HG03159 (cell line): ENCODE results near the gene DUSP16.
"Not testable (repeated sequence)": the region's sequence is repeated elsewhere in the genome, so short reads cannot be mapped to it uniquely, and the experiment has no call there.

ENCODE experiments used
- ATAC-seq: cut with Tn5 transposase; IDR thresholded peaks from one replicate; pipeline ENCODE4 v1.9.1; 2021; ENCODE audit warnings: mild to moderate bottlenecking, moderate library complexity; ENCODE audit not compliant: unreplicated experiment

Gene DUSP16

DNA sequence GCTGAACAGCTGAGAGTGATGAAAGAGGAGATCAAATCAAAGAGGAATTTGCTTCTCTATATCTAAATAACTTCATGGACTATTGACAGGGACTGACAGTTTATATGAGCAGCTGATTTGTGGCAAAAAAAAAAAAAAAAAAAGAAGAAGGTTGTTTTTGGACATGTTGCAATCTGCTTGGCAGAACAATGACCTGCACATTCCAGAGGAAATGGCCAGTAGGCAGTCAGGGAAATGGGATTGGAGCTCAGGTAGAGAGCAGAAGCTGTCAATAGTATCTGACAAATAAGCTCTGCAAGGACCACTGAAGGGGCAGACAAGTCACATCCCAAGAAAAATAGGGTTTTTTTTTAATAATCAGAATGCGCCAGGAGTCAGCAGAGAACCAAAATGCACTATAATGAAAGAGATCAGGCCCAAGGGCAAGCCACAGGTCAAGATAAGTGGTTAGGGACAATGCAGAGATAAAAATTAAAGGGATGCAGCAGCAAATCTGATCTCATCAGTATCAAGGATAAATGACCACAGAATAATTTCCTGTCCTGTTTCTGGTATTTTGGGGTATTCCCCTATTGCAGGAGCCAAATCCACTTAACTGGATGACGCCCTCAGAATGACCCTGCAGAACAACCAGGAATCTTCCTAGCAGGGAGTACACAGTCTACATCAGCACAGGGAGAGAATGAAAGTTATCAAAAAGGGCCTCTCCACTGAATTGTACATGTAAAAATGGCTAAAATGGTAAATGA is 22.6 kb upstream of the DUSP16 start:
- no peak for ATAC-seq

DNA sequence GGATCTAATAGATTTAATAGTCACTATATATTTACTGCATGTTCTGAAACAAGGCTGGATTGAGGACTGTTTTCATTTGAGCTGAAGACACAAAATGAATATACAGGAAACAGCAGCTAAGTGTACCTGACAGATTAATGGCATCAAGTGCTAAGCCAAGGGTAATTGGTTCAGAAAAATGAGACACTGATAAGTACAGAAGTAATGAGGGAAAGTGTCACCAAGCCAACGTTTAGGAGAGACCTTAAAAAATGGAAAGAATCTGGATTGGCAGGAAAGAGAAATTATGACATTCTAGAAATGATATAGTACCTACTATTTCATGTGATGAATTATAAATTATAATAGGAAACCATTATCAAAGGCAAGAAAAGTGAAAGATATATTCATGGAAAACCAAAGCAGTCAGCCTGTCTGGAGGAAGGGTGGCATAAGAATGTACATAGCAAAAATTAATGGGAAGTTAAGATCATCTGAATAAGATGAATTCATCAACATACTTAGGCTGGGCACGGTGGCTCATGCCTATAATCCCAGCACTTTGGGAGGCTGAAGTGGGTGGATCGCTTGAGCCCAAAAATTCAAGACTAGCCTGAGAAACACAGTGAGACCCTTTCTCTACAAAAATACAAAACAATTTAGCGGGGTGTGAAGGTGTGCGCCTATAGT is 21.0 kb upstream of the DUSP16 start:
- no peak for ATAC-seq

DNA sequence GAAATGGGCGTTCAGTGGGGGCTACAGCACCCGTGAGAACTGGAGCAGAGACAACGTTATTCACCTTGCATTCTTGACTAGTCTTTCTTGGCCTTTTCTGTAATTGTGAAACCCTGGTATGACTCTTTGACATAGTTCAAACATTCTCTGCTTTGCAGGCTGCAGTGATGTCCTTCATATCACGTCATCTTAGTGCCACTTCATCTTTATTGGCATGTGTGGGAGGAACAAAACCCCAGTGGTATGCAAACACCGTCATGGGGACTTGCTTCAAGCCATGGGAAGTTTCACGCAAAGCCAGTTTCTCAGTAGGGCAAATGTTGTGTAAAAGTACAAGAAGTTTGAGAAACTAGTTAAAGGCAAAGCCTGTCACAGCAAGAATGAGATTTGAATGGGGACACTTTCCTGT is 20.2 kb upstream of the DUSP16 start:
- ATAC-seq = peak; percentile 87

DNA sequence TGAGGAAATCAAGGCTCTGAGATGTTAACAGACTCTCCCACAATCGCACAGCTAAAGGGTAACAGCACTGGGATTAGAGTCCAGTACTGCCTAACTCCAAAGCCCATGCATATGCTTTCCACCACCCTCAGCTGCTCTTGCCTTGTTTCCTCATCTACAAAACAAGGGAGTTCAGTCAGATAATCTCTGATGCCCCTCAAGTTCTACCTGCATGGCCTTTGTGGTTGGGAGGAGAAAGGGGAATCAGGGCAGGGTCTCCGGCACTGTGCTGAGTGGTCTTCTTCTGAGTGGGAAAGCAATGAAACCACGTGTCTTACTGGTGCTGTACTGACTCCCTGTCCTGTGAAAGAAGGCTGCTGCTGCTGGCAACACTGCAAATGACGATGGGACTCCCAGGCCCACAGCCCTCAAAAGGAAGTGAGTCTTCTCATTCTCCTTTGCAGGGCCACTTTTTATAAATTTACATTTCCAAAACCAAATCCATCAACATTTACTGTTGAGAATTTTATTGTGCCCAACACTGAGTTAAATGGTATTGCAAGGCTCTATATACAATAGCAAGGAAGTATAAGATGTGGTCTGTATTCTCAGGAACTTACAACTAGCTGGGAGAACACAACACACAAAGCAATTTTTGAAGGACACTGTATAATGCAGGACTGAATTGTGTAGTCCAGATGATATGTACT is 19.7 kb upstream of the DUSP16 start:
- ATAC-seq = peak; percentile 41

DNA sequence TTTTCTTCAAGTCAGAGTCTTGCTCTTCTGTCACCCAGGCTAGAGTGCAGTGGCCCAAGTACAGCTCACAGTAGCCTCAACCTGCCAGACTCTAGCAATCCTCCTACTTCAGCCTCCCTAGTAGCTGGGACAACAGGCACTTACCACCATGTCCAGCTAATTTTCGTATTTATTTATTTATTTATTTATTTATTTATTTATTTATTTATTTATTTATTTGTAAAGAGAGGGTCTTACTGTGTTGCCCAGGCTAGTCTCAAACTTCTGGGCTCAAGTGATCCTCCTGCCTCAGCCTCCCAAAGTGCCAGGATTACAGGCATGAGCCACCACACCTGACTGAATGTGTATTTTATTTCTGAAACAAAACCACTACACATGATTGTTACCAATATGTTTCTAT is 18.1 kb upstream of the DUSP16 start:
- ATAC-seq = not testable (repeated sequence)

DNA sequence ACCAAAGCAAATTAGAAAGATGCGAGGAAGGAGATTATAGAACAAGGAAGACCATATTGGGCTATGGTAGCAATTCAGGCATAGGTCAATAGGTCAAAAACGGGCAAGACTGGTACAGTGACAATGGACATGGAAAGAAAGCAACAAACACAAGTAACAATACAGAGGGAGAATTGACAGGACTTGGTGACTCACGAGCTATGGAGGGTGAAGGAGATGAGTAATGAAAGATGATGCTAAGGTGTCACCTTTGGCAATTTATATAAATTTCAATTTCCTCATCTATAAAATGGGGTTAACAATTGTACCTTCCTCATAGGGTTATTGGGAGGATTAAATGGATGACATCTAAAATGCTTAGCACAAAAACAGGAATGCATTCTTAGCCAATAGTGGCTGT is 15.1 kb upstream of the DUSP16 start:
- ATAC-seq = no peak

DNA sequence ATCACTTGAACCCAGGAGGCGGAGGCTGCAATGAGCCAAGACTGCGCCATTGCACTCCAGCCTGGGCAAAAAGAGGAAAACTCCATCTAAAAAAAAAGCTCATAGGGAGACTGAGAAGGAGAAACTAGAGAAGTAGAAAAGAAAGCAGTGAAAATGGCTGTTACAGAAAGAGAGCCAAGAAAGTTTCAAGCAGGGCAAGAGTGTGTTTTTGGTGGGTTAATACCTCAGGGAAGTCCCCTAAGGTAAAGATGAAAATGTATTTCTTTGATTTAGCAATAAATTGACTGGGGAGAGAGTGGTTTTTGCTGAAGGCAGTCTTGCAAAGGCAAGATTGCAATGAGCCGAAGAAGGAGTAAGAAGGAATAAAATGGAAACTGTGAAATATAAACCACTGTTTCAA is 10.0 kb upstream of the DUSP16 start:
- ATAC-seq = no peak

DNA sequence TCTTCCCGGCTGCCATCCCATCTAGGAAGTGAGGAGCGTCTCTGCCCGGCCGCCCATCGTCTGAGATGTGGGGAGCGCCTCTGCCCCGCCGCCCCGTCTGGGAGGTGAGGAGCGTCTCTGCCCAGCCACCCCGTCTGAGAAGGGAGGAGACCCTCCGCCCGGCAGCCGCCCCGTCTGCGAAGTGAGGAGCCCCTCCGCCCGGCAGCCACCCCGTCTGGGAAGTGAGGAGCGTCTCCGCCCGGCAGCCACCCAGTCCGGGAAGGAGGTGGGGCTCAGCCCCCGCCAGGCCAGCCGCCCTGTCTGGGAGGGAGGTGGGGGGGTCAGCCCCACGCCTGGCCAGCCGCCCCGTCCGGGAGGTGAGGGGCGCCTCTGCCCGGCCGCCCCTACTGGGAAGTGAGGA is 3.3 kb upstream of the DUSP16 start:
- not testable (repeated sequence) for ATAC-seq

DNA sequence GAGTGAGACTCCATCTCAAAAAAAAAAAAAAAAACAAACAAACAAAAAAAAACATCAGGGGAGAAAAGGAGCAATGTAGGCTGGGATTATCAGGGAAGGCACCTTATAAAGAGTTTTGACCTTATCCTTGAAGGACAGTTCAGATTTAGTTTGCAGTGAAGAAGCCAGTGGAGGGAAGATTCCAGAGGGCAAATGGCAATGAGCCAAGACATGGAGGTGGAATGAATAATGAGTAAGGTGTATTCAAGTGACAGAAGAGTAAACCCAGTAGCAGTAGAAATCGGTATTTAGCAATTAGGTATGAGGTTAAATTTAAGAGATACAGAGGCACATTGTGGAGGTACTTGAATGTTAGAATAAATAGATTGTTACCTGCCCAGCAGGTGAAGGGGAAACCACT is 2.2 kb upstream of the DUSP16 start:
- ATAC-seq = no peak

DNA sequence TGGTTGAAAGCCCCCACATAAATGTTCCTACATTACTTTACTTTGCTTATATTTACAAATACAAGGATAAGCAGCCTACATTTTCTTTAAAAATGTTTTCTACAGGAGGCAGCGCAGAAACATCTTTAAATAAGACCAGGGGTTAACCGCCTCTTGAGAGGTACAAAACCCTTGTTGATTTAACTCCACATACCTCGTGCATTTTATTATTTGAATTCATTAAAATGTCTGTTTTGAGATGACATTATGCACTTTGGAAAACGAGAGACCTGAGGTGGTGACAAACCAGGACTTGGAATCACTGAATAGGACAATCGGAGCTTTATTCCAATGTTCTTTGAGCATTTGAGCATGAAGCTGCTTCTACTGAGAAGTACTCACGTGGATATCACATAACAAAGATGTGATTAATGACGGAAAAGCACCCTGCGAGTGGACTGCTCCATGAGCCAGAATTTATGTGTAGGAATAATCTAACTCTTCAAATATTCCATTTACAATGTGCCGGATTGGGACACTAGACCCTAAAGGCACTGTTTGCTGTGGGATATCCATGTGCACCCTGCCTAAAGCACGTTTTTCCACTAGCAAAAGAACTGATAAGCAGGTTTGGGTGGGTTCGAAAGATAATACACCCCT is 746 bp upstream of the DUSP16 start:
- ATAC-seq = no peak

DNA sequence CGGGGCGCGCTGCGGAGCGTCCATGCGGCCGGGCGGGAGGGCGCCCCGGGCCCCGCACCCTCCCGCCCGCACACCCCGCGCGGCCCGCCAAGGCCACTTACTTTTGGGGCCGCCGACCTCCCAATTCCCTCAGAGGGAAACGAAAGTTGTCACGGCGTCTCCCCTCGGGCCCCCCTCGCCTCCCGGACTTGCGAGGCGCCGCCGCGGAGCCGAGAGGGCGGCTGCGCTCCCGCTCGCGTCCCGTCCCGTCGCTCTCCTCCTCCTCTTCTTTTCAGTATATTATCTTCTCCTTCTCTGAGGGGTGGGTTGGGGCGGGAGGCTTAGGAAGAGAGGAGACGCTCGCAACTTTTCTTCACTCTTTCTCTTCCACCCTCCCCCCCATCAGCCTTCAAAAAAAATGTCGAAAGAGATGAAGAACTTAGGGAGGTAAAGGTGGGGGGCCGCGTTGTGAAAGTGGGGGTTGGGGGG is 613 bp downstream of the DUSP16 start:
- no peak for ATAC-seq

DNA sequence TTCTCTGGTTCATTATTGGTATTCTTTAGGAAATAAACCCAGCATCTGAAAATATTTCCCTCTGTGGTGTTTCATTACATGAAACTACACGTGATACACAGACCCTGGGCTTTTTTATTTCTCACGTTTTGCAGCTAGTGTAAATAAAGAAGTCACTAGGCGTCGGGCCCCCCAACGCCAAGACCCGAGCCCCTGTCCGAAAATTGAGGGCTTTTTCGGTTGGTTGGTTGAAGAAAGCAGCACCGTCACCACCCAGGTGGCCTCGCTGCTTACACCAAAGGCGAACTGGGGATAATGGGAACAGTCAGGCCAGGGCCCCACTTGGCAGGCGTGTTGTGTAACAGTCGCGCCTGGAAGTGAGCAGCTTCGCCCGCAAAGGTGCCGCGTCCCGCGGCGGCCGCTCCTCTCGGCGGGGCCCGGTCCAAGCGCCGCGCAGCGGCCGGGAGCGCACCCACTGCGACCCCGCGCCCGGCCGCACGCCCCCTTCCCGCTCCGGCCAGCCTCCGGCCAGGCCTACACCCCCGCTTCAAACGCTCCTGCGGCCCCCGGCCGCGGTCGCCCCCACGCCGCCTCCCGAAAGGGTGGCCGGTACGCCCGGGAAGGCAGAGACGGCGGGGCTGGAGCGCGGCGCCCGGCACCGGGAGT is 1.2 kb downstream of the DUSP16 start:
- ATAC-seq = no peak

DNA sequence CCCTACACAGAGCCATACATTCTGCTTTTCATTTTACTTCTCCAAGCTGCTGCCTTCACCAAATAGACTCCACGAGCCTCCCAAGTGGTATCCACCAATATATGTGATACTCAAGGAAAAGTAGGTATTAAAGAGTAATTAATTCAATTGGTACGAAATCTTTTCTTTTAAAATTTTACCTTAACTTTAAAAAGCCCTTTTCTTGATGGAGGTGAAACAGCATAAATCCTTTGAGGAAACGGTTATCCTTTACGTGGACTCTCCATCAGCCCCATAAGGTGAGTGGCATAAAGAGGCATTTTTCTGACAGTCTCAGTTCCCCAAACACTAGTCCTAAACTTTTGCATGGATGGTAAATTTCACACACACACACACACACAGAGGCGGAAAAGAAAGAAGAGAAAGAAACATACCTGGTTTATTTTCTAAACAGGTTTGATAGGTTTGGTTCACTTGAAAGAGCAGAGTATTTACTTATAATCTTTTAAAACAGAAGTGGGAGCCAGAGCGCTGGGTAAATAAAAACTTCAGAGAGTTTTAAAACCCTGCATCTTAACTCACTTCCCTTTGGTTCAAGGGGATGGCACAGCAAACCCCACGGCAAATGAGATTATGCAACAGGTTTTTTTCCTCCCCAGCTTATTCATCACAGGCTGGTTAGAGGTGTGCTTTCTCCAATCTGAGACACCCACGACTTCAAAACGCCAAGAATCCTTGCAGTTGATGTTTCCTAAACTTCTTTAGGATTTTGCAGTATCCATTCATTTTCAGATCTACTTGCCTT is 1.9 kb downstream of the DUSP16 start:
- no peak for ATAC-seq

DNA sequence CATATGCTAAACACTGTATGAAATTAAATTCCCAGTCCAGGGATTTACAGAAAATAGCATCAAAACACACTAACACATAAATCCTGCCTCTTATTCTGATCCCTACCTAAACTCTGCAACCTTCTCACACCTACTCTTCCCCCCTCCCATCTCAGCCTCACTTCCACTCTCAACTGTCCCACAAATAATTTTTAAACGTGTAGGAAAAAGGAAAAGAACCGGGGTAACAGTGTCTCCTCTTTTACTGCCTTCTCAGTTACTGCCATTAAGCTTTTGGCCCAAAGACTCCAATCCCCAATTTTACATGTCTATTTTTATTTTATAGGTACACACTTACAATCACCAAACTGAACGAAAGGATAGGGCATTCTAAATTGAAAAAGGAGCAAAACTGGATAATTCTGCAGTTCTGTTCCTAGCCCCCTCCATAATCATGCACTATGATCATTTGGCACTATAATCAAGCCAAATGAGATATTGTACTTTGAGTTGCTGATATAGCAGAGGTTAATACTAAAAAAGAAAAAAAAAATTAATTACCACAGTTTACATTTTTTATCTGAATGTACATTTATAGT is 2.9 kb downstream of the DUSP16 start:
- no peak for ATAC-seq

DNA sequence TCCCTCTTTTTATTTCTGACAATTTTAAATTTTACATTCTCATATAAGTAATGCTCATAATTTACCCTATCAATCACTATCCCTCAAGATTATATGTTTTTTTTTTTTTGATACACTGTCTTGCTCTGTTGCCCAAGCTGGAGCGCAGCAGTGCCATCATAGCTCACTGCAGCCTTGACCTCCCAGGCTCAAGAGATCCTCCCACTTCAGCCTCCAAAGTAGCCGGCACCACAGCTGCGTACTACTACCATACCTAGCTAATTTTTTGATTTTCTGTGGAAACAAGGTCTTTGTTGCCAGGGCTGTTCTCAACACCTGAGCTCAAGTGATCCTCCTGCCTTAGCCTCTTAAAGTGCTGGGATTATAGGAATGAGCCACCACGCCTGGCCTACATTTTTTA is 4.4 kb downstream of the DUSP16 start:
- no peak for ATAC-seq

DNA sequence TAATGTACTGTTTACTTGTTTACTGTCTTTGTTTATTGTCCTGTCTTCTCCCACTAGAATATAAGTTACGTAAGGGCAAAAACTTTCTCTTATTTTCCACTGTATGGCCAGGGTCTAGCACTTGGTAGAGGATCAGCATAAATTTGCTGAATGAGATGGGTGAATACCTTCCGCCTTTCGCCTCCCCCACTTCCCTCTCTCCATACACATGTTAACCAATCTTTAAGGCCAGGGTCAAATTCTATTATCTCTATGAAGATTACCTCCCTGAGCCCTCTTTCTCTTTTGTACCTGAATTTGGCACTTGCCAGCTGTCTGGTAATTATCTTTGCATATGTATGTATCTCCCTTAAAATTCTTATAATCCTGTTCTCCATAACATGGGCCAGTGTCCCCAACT is 4.9 kb downstream of the DUSP16 start:
- no peak for ATAC-seq

DNA sequence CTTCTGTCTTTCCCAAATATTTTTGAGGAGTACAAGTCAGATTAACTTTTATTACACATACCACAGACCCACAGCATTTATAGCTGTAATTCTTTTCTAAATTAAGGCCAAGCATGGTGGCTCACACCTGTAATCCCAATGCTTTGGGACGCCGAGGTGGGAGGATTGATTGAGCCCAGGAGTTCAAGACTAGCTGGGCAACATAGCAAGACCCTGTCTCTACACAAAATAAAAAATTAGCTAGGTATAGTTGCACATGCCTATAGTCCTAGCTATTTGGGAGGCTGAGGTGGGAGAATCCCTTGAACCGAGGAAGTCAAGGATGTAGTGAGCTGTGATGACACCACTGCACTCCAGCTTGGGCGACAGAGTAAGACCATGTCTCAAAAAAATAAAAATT is 7.0 kb downstream of the DUSP16 start:
- no peak for ATAC-seq

DNA sequence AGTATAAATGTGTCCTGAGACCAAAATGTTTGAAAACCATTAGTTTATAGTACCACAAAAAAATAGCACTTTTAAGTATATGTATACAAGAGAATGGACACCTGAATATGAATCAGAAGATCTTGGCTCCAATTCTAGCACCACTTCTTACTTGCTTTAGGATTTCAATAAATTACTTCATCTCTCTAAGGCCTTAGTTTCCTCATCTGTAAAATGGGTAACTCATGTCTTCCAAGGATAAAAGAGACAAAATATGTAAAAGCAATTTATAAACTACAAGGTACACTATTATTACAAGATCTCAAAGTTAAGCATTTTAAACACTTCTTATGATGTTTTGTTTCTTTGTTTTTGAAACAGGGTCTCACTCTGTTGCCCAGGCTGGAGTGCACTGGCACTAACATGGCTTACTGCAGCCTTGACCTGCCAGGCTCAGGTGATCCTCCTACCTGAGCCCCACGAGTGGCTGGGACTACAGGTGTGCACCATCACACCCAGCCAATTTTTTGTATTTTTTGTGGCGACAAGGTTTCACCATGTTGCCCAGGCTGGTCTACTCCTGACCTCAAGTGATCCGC is 9.4 kb downstream of the DUSP16 start:
- ATAC-seq = no peak

DNA sequence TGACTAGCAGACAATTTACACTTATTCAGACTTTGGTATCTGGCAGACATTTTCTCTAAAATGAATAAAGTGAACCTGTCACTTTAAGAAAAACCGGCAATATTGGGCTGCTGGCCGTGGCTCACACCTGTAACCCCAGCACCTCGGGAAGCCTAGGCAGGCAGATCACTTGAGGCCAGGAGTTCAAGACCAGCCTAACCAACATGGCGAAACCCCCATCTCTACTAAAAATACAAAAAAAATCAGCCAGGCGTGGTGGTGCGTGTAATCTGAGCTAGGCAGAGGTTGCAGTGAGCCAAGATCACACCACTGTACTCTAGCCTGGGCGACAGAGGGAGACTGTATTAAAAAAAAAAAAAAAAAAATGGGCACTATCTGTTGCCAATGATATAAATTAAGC is 11.5 kb downstream of the DUSP16 start:
- no peak for ATAC-seq

DNA sequence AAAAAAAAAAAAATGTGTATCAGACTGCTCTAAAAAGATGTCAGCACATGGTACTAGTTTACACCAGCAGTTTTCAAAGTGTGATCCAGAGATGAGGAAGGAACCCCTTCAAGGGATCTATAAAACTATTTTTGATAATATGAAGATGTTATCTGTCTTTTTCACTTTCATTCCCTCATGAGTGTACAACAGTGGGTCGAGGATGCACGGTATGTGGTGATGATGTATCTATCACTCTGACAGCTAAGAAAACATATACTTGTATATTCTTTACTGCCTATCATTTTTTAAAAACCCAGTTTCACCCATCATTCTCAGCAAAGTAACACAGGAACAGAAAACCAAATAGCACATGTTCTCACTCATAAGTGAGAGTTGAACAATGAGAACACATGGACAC is 12.4 kb downstream of the DUSP16 start:
- no peak for ATAC-seq
